HepG2 (cell line): ENCODE data around the gene BAZ2A. TPM values are rescaled to one million over a fixed set of nuclear protein-coding genes. Genes with fewer than 3 reads are reported as not detected.

ENCODE experiments used
- BCL6 ChIP-seq: IDR thresholded peaks from 2 replicates; pipeline ENCODE4 v1.6.1; 2016; ENCODE audit warnings: missing genetic modification reagents, missing compliant biosample characterization
- CREB1 ChIP-seq, 2 experiments: fragments of 450-650 bp in 1 of 2; IDR thresholded peaks; 2 replicates each; pipeline ENCODE4 v1.6.1; 2016 to 2017; ENCODE audit warnings: control low read depth in 1 of 2, mild to moderate bottlenecking in 1 of 2, missing compliant biosample characterization in 1 of 2, missing genetic modification characterization in 1 of 2
- ELF1 ChIP-seq: sonication (generic); formaldehyde crosslinking; IDR thresholded peaks from 2 replicates; pipeline ENCODE4 v1.4.0; 2020; ENCODE audit warnings: missing genetic modification reagents
- GTF3A ChIP-seq: sonication (generic); formaldehyde crosslinking; conservative IDR thresholded peaks from 2 replicates; pipeline ENCODE4 v1.4.0; 2020; ENCODE audit warnings: mild to moderate bottlenecking, missing genetic modification reagents
- HDAC6 ChIP-seq: fragments of 200-600 bp; sonication (generic); IDR thresholded peaks from 2 replicates; pipeline ENCODE4 v1.7.0; 2017; ENCODE audit warnings: mild to moderate bottlenecking, antibody characterized with exemption, low read length, low read depth
- POLR2A ChIP-seq, 2 experiments: IDR thresholded peaks; 2 replicates each; pipeline ENCODE4 v1.6.1; 2011; ENCODE audit warnings: low read depth in 2 of 2, low read length in 2 of 2, mild to moderate bottlenecking in 1 of 2, moderate library complexity in 1 of 2; ENCODE audit not compliant: insufficient read depth in 1 of 2
- TBP ChIP-seq: sonication (generic); formaldehyde crosslinking; IDR thresholded peaks from 2 replicates; pipeline ENCODE4 v1.5.0; 2020; ENCODE audit warnings: missing genetic modification reagents
- U2AF1 ChIP-seq: fragments of 200-400 bp; formaldehyde crosslinking; optimal IDR thresholded peaks from 2 replicates; pipeline ENCODE3; 2017; ENCODE audit warnings: mild to moderate bottlenecking, low read depth, low read length
- USF2 ChIP-seq, 2 experiments: sonication (generic) in 1 of 2; formaldehyde crosslinking in 1 of 2; IDR thresholded peaks; 2 replicates each; pipeline versions ENCODE4 v1.5.1 to v1.6.1; 2011 to 2020; ENCODE audit warnings: borderline replicate concordance in 1 of 2, low read depth in 1 of 2, low read length in 1 of 2, mild to moderate bottlenecking in 1 of 2, missing genetic modification reagents in 1 of 2, moderate library complexity in 1 of 2
- ZNF234 ChIP-seq: sonication (generic); formaldehyde crosslinking; conservative IDR thresholded peaks from 2 replicates; pipeline ENCODE4 v1.5.1; 2020; ENCODE audit warnings: mild to moderate bottlenecking, missing genetic modification reagents
- ZNF263 ChIP-seq: sonication (generic); formaldehyde crosslinking; IDR thresholded peaks from 2 replicates; pipeline ENCODE4 v1.4.0; 2020; ENCODE audit warnings: missing genetic modification reagents
- ZNF446 ChIP-seq: sonication (generic); formaldehyde crosslinking; IDR thresholded peaks from 2 replicates; pipeline ENCODE4 v1.5.0; 2020; ENCODE audit warnings: mild to moderate bottlenecking, missing genetic modification reagents
- ZNF563 ChIP-seq: sonication (generic); formaldehyde crosslinking; IDR thresholded peaks from 2 replicates; pipeline ENCODE4 v1.8.0; 2022; ENCODE audit warnings: mild to moderate bottlenecking, moderate library complexity, missing genetic modification reagents
- ZNF574 ChIP-seq: sonication (generic); formaldehyde crosslinking; IDR thresholded peaks from 2 replicates; pipeline ENCODE4 v1.4.0; 2020; ENCODE audit warnings: missing genetic modification reagents
- ZNF652 ChIP-seq: IDR thresholded peaks from 2 replicates; pipeline ENCODE4 v1.6.1; 2016; ENCODE audit warnings: low read depth, borderline replicate concordance
- ZNF674 ChIP-seq: sonication (generic); formaldehyde crosslinking; IDR thresholded peaks from 2 replicates; pipeline ENCODE4 v1.5.0; 2020; ENCODE audit warnings: low read depth, mild to moderate bottlenecking, missing genetic modification reagents
- polyA plus RNA-seq, 8 experiments: library from polyadenylated mRNA; depleted of rRNA in 3 of 8; stranded (reverse) in 7 of 8; unstranded in 1 of 8; fragments of >200 nt; fragmentation: Illumina TruSeq in 4 of 8; extraction: Trizol in 4 of 8; gene quantifications; 2 replicates each; pipeline versions ENCODE4 v1.2.1 to v1.2.3, GENCODE V29; 2011 to 2016; ENCODE audit warnings: low read depth in 4 of 8, missing spikeins in 1 of 8, mixed read lengths in 1 of 8; ENCODE audit not compliant: insufficient read depth in 1 of 8
- total RNA-seq, 5 experiments: library from RNA; depleted of rRNA; stranded (reverse); fragments of >200 nt; fragmentation: Illumina TruSeq; extraction: Trizol; gene quantifications; 2 replicates each; pipeline ENCODE4 v1.2.3, GENCODE V29; 2016; ENCODE audit warnings: low read depth in 1 of 5
- TF ChIP-seq, protein P1 (sequence below): sonication (generic); formaldehyde crosslinking; IDR thresholded peaks from 2 replicates; pipeline ENCODE4 v1.4.0; 2020; ENCODE audit warnings: missing genetic modification reagents, borderline replicate concordance
- TF ChIP-seq, protein P2 (sequence below): IDR thresholded peaks from 2 replicates; pipeline ENCODE4 v1.6.1; 2016; ENCODE audit warnings: low read depth, borderline replicate concordance
- TF ChIP-seq, protein P3 (sequence below): fragments of 450-650 bp; IDR thresholded peaks from 2 replicates; pipeline ENCODE4 v1.6.1; 2017; ENCODE audit warnings: mild to moderate bottlenecking

BAZ2A gene
- total and polyA plus RNA-seq, 2 of the 13 experiments (the other 11 are each of a cell fraction or from before 2014, with no cell fraction given): 21.8 to 73.5 TPM

DNA sequence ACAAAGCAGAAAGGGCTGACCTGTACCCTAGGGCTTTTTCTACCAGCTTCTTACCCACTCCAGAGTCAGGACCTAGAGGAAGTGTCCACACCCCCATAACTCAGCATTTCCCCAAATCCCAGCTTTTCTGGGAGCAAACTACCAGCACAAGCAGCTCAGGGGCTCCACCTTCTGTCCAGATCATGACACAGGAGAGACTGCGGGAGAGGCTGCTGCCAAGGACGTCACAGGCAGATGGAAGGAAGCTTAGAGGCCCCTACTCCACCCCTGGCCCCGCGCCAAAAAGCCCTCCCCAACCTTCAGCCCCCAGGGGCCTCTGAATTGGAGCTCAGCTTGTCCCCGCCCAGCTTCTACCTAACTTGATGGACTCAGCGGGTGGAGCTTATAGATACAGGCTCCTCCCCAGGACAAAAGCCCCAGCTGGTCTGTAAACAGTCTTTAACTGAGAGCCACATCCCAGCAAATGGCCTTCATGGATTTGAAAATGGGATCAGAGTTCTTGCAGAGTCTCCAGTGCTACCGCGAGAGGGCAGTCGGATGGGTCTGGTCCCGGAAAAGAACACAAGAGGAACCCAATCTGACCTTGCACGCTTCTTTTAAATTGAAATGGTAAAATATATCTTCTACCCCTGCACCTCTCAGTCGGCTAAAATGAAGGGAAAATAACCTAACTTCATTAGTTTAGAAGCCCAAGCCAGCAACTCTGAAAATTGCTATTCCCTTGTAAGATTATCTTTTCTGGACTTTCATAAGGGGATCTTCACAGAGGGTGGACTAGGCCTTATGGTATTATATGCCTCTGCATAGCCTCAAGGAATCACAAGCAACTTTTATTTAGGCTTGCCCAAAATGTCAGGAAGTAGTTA lies 6.8 kb upstream of the BAZ2A start (continued):
- TF ChIP-seq ZNF574 (CRISPR knock-in tag): peak; percentile 76
- TF ChIP-seq USF2 (IDR thresholded peaks at IDR 0.05; ENCODE audit: low read depth, low read length): no peak
- no peak for TF ChIP-seq USF2 (CRISPR knock-in tag; IDR thresholded peaks at IDR 0.05; ENCODE audit: borderline replicate concordance)
- TF ChIP-seq CREB1 (IDR thresholded peaks at IDR 0.05): peak; percentile 76
- peak; percentile 91 for TF ChIP-seq CREB1 (CRISPR knock-in tag; IDR thresholded peaks at IDR 0.05)
- TF ChIP-seq BCL6 (CRISPR knock-in tag): 0 out of 2 replicates have a peak, but pooled peaks have one; percentile 23
- peak; percentile 20; the same call in 1 of the 2 replicates for TF ChIP-seq ZNF263
- no peak for TF ChIP-seq ZNF674 (CRISPR knock-in tag)
- no peak for TF ChIP-seq TBP (CRISPR knock-in tag)
- no peak for TF ChIP-seq ZNF234 (CRISPR knock-in tag)
- peak; percentile 77 for TF ChIP-seq U2AF1
- TF ChIP-seq ELF1 (CRISPR knock-in tag): peak; percentile 56; the same call in 1 of the 2 replicates
- TF ChIP-seq, protein P1, sequence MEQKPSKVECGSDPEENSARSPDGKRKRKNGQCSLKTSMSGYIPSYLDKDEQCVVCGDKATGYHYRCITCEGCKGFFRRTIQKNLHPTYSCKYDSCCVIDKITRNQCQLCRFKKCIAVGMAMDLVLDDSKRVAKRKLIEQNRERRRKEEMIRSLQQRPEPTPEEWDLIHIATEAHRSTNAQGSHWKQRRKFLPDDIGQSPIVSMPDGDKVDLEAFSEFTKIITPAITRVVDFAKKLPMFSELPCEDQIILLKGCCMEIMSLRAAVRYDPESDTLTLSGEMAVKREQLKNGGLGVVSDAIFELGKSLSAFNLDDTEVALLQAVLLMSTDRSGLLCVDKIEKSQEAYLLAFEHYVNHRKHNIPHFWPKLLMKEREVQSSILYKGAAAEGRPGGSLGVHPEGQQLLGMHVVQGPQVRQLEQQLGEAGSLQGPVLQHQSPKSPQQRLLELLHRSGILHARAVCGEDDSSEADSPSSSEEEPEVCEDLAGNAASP (CRISPR knock-in tag): no peak; the same call in 1 of the 2 replicates
- 0 out of 2 replicates have a peak, but pooled peaks have one; percentile 11 for TF ChIP-seq ZNF652 (CRISPR knock-in tag)
- no peak for TF ChIP-seq GTF3A (CRISPR knock-in tag)
- TF ChIP-seq ZNF446 (CRISPR knock-in tag): no peak
- TF ChIP-seq, protein P2, sequence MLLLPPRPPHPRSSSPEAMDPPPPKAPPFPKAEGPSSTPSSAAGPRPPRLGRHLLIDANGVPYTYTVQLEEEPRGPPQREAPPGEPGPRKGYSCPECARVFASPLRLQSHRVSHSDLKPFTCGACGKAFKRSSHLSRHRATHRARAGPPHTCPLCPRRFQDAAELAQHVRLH: peak; percentile 75; the same call in 1 of the 2 replicates
- TF ChIP-seq, protein P3, sequence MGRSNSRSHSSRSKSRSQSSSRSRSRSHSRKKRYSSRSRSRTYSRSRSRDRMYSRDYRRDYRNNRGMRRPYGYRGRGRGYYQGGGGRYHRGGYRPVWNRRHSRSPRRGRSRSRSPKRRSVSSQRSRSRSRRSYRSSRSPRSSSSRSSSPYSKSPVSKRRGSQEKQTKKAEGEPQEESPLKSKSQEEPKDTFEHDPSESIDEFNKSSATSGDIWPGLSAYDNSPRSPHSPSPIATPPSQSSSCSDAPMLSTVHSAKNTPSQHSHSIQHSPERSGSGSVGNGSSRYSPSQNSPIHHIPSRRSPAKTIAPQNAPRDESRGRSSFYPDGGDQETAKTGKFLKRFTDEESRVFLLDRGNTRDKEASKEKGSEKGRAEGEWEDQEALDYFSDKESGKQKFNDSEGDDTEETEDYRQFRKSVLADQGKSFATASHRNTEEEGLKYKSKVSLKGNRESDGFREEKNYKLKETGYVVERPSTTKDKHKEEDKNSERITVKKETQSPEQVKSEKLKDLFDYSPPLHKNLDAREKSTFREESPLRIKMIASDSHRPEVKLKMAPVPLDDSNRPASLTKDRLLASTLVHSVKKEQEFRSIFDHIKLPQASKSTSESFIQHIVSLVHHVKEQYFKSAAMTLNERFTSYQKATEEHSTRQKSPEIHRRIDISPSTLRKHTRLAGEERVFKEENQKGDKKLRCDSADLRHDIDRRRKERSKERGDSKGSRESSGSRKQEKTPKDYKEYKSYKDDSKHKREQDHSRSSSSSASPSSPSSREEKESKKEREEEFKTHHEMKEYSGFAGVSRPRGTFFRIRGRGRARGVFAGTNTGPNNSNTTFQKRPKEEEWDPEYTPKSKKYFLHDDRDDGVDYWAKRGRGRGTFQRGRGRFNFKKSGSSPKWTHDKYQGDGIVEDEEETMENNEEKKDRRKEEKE: no peak
- TF ChIP-seq POLR2A (IDR thresholded peaks at IDR 0.05; ENCODE audit: insufficient read depth in 1 of 2, low read depth in 2 of 2, low read length in 2 of 2): peak in 1 of 2 experiments; percentile 47; a peak in 2 of 4 replicates
- no peak for TF ChIP-seq HDAC6
- TF ChIP-seq ZNF563 (CRISPR knock-in tag): no peak
